ENCODE data around the gene NFATC2. TPM values are rescaled to one million over a fixed set of nuclear protein-coding genes. Genes with fewer than 3 reads are reported as not detected.

NFATC2 gene
- total RNA-seq, 3 donors from 2014 or later = 5.9 to 11.9 (median 10.2) TPM

DNA sequence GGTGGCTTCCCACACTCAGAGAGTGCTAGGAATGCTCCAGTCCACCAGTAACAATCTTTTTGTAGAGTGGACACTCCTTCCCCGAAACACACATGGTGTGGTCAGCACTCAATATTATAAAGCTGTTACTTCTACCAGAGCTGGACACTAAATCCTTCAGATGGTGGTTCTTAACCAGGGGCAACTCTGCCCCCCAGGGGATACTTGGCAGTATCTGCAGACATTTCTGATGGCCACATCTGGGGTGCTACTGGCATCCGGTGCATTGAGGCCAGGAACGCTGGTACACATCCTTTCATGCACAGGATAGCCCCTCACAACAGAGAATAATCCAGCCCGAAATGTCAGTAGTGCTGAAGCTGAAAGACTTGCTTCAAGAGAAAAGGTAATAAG is 124.4 kb downstream of the NFATC2 start:
- Histone ChIP-seq H3K36me3 (no peaks in the 10 kb centered on the region), H3K27ac (no peak overlapping the region), H3K27me3 (no peaks in the 10 kb centered on the region), H3K4me1 (peaks cover 0 to 1% of the 10 kb centered on the region in 2 donors), H3K9me3 (no peaks in the 10 kb centered on the region), H3K4me3 (no peak overlapping the region)
- no peak for DNase-seq (ENCODE audit: low spot score in 2 of 2)
- no peak for TF ChIP-seq POLR2A (IDR thresholded peaks at IDR 0.05)
- no peak for TF ChIP-seq POLR2AphosphoS5 (IDR thresholded peaks at IDR 0.05)
- TF ChIP-seq, protein P1, sequence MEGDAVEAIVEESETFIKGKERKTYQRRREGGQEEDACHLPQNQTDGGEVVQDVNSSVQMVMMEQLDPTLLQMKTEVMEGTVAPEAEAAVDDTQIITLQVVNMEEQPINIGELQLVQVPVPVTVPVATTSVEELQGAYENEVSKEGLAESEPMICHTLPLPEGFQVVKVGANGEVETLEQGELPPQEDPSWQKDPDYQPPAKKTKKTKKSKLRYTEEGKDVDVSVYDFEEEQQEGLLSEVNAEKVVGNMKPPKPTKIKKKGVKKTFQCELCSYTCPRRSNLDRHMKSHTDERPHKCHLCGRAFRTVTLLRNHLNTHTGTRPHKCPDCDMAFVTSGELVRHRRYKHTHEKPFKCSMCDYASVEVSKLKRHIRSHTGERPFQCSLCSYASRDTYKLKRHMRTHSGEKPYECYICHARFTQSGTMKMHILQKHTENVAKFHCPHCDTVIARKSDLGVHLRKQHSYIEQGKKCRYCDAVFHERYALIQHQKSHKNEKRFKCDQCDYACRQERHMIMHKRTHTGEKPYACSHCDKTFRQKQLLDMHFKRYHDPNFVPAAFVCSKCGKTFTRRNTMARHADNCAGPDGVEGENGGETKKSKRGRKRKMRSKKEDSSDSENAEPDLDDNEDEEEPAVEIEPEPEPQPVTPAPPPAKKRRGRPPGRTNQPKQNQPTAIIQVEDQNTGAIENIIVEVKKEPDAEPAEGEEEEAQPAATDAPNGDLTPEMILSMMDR (IDR thresholded peaks at IDR 0.05) = no peak
- intact Hi-C loops (cut with DNase I; ENCODE audit: low total_unique reads) = loop anchor here (1.0 kb wide), 1 partner anchor 19 kb away; no protein-coding TSS in a partner anchor

DNA sequence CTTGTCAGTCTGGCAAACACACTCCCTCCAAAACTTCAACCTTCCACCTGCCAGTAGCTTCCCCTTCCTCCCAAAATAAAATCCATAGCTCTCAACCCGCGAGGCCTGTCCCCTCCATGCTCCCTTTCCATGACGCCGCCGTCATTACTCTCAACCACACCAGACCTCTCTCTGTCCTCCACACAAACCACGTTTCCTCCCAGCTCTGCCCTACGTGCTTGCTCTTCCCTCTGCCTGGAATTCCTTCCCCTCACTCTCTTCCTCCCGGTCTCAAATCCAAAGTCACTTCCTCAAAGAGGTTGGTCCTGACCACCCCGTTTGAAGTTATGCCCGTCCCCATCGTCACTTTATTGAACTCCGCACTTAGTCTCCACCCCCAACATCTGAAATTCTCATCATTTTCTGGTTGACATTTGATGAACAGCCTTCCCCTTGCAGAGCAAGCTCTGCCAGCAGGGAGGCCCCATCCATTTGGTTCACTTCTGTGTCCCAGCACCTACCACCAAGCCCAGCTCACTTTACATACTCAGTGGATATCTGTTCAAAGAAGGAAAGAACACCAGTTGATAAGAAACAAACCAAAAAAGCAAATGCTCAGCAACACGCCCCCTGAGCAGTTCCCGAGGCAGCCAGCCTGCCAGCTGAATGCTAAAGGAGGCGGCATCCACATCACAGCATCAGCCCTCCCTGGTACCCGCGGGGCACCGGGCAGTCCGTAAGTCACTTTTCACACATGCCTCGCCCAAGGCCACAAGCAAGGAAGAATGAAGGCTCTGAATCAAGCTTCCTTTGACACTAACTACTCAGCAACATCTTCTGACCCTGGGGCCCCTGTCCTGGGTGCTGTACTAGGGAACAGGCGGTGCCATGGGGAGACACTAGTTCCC is 125.0 kb downstream of the NFATC2 start:
- Histone ChIP-seq H3K4me1 (peaks cover 2 to 4% of the 10 kb centered on the region in 2 donors), H3K36me3 (no peaks in the 10 kb centered on the region), H3K27me3 (no peaks in the 10 kb centered on the region), H3K4me3 (no peak overlapping the region), H3K9me3 (no peaks in the 10 kb centered on the region), H3K27ac (peak overlapping the region; percentile 18 to 32)
- TF ChIP-seq, protein P1 (IDR thresholded peaks at IDR 0.05) = no peak
- intact Hi-C loops (cut with DNase I; ENCODE audit: low total_unique reads) = loop anchor here (1.0 kb wide), 1 partner anchor 18 kb away; no protein-coding TSS in a partner anchor
- DNase-seq (ENCODE audit: low spot score in 2 of 2) = no peak

DNA sequence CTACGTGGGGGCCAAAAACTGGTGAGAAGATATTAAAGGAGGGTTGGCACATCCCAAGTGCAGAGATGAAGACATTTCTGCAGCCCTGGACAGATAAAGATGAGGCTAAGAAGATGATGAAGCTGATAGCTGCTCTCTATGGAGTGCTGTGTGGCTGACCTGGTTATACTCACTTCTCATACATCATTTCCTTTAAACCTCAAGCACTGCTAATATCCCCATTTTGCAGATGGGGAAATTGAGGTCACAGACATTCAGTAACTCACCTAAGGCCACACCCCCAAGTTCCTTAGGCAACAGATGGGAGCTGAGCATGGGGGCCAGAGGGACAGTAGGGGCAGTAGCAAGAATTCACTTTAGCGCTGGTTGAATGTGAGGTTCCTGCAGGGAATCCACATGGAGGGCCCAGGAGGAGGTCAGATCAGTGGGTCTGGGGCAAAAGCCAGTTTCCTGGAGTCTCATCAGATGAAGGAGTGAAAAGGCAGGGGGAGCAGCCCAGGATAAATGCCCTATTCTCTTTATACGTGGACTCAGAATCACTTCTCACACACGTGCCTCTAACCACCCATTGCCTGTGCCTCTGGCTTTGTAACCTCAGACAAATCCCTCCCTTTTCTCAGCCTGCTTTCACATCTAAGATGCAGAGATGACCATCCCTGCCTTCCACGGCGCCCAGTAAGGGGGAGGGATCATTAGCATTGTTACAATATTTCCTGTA is 125.8 kb downstream of the NFATC2 start:
- TF ChIP-seq POLR2AphosphoS5 (IDR thresholded peaks at IDR 0.05) (no peak), POLR2A (IDR thresholded peaks at IDR 0.05) (no peak)
- TF ChIP-seq, protein P1 (IDR thresholded peaks at IDR 0.05) = no peak
- no peak overlapping the region for H3K4me3 ChIP-seq
- H3K9me3 ChIP-seq = no peaks in the 10 kb centered on the region
- H3K27me3 ChIP-seq = no peaks in the 10 kb centered on the region
- H3K36me3 ChIP-seq = no peaks in the 10 kb centered on the region
- intact Hi-C loops (cut with DNase I; ENCODE audit: low total_unique reads) = no loop called here
- H3K27ac ChIP-seq = peak overlapping the region; percentile 18 to 32
- DNase-seq (ENCODE audit: low spot score in 2 of 2) = no peak
- H3K4me1 ChIP-seq = peaks cover 5 to 10% of the 10 kb centered on the region in 2 donors

DNA sequence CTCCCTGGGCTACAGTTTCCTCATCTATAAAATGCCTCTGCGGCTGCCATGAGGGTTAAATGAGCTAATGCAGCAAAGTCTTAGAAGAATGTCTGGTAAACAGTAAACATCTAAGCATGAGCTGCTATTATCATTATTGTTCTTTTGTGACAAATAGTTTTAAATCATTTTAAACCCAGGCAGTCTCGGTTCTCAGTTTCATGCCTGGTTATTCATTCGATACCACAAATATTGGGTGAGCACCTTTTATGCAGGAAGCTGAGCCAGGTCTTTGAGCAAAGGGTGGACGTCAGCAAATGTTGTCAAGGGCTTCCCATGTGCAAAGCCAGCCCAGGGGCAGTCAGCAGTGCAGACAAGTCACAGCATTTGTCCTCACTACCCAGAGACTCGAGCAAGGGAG is 128.7 kb downstream of the NFATC2 start:
- no peaks in the 10 kb centered on the region for H3K27me3 ChIP-seq
- H3K4me3 ChIP-seq = no peak overlapping the region
- no peaks in the 10 kb centered on the region for H3K9me3 ChIP-seq
- TF ChIP-seq POLR2A (IDR thresholded peaks at IDR 0.05) (no peak), POLR2AphosphoS5 (IDR thresholded peaks at IDR 0.05) (no peak)
- TF ChIP-seq, protein P1 (IDR thresholded peaks at IDR 0.05) = no peak
- DNase-seq (ENCODE audit: low spot score in 2 of 2) = no peak
- no peaks in the 10 kb centered on the region for H3K36me3 ChIP-seq
- peak overlapping the region in 1 of 2 donors; percentile 64 for H3K27ac ChIP-seq
- intact Hi-C loops (cut with DNase I; ENCODE audit: low total_unique reads) = no loop called here
- H3K4me1 ChIP-seq = peaks cover 5 to 10% of the 10 kb centered on the region in 2 donors

All from breast epithelium (tissue), 4 donors.